ENCODE measurements around the gene PMFBP1.

The PMFBP1 gene

DNA sequence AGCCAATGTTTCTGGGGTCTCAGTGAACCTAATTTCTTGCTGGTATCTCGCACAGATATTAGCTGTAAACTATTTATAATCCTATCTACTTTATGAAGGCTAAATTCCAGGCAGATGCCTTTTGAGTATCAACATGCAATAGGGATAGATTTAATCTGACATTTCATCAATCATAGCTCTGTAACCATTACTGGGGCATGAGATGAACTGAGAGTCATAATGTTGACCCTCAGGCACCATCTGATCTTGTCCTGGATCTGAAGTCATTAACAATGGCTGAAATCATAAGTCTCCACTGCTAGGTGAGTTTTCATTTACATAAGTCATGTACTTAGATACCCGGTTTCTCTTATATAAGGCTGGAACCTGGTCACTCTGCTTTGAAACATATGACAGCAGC lies 3.6 kb downstream of the PMFBP1 start:
- intact Hi-C loops (cut with micrococcal nuclease): no loop called here
- no peaks in the 10 kb centered on the region for H3K27me3 Mint-ChIP-seq
- no peak overlapping the region for H3K4me3 Mint-ChIP-seq
- H3K9me3 Mint-ChIP-seq: peaks cover 53% of the 10 kb centered on the region
- H3K27ac Mint-ChIP-seq: no peak overlapping the region
- H3K36me3 Mint-ChIP-seq (ENCODE audit: low read depth): peaks cover 12% of the 10 kb centered on the region
- peaks cover 36% of the 10 kb centered on the region for H3K4me1 Mint-ChIP-seq (ENCODE audit: low read depth)

DNA sequence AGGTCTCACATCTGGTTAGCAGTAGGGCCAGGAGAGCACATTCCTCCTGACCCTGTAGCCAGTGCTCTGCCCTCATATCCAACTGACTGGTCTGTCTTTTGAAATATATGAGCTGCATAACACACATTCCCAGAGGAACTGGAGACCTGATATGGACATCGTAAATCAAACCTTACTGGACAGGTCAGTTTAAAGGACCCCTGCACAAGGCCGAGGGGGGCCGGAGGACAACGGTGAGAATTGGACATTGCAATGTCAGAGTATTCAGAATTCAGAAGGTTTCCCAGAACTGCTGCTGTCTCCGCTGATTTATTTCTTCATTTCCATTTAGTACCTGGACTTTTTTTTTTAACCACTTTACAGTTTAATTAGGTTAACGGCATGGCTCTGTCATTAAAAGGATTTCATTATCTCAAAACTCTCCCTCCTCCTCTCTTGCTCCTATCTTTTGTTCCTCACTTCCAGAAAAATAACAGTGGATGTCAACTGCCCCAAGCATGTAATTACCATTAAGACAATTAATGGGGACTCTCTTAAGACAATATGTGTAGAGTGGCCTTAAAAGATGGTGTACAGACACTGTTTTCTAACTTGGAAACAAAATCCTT lies 4.9 kb downstream of the PMFBP1 start:
- Mint-ChIP-seq H3K27ac (no peak overlapping the region), H3K4me3 (no peak overlapping the region), H3K4me1 (ENCODE audit: low read depth) (peaks cover 25% of the 10 kb centered on the region), H3K36me3 (ENCODE audit: low read depth) (peaks cover 12% of the 10 kb centered on the region), H3K9me3 (peaks cover 52% of the 10 kb centered on the region), H3K27me3 (no peaks in the 10 kb centered on the region)
- intact Hi-C loops (cut with micrococcal nuclease): no loop called here

DNA sequence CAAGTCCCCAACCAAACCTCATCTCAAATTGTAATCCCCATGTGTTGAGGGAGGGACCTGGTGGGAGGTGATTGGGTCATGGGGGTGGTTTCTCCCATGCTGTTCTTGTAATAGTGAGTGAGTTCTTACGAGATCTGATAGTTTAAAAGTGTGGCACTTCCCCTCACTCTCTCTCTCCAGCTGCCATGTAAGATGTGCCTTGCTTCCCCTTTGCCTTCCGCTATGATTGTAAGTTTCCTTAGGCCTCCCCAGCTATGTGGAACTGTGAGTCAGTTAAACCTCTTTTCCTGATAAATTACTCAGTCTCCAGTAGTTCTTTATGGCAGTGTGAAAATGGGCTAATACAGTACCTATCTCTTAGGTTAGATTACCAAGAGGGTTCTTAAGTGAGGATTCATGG lies 5.8 kb downstream of the PMFBP1 start:
- H3K9me3 Mint-ChIP-seq: peaks cover 52% of the 10 kb centered on the region
- peaks cover 19% of the 10 kb centered on the region for H3K4me1 Mint-ChIP-seq (ENCODE audit: low read depth)
- H3K36me3 Mint-ChIP-seq (ENCODE audit: low read depth): peaks cover 12% of the 10 kb centered on the region
- no peaks in the 10 kb centered on the region for H3K27me3 Mint-ChIP-seq
- H3K27ac Mint-ChIP-seq: peak overlapping the region; percentile 5
- intact Hi-C loops (cut with micrococcal nuclease): no loop called here
- H3K4me3 Mint-ChIP-seq: no peak overlapping the region

DNA sequence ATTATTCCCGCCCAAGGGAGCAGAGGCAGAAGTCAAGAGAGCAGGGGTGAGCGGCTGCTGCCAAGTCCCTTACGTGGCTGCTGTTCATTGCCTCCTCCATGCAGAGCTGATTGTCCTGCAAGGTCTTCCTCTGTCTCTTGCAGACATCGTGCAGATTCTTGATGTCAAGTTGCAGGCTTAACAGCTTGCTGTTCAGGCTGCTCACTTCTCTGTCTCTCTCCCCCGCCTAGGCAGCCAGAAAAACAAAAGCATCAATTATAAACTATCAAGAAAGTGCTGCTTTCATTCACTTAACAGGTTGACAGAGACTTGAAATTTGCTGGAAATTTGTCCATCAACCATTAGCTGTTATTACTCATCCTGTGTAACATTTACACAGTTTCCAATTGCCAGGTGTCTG lies 7.3 kb downstream of the PMFBP1 start:
- no peak overlapping the region for H3K4me3 Mint-ChIP-seq
- peaks cover 12% of the 10 kb centered on the region for H3K36me3 Mint-ChIP-seq (ENCODE audit: low read depth)
- H3K4me1 Mint-ChIP-seq (ENCODE audit: low read depth): peaks cover 10% of the 10 kb centered on the region
- H3K27me3 Mint-ChIP-seq: no peaks in the 10 kb centered on the region
- H3K27ac Mint-ChIP-seq: no peak overlapping the region
- intact Hi-C loops (cut with micrococcal nuclease): no loop called here
- H3K9me3 Mint-ChIP-seq: peaks cover 52% of the 10 kb centered on the region

DNA sequence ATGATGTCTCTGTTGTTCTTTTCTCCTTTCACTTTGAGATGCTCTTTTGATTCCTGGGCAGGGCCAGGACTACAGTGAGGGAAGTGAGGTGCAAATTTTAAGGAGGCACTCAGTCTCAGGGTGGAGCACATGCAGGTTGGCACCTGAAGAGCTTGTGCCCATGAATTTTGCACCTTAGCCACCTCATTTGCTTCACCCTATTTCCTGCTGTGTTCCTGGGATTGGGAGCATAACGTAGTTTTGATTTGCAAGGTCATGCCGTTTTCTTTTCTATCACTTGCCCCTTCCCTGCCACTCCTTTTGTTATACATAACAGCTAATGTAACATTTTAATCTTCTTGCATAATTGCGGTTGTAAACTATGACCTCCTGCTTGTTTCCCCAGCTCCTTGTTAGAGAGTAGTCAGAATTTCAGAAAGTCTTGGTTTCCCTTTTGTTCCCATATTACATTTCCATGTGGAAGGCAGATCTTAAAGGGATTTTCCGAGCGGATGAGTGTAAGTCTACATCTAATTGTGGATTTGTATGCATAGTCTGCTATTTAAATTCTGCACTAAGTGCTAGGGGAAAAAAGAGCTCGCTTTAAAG lies 9.8 kb downstream of the PMFBP1 start:
- Mint-ChIP-seq H3K27ac (no peak overlapping the region), H3K27me3 (no peaks in the 10 kb centered on the region), H3K36me3 (ENCODE audit: low read depth) (peaks cover 12% of the 10 kb centered on the region), H3K9me3 (peaks cover 42% of the 10 kb centered on the region), H3K4me3 (no peak overlapping the region), H3K4me1 (ENCODE audit: low read depth) (peaks cover 10% of the 10 kb centered on the region)
- intact Hi-C loops (cut with micrococcal nuclease): no loop called here

DNA sequence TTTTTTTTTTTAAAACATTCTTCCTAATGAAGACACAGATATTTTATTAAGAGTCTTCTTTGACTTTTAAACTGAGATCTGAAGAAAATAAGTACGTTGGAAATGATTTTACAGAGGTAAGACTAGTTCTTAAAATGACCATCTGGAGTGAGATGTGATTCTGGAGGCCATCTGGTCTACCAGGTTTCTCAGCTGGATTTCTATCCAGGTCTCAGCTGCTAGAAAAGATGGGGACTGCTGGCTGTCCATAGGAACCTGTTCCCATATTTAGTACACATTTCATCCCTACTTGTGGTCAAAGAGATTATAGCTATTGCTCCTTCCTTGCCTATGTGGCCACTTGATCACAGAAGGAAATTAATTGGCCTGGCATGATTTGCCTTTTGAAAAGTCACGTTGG lies 12.2 kb downstream of the PMFBP1 start:
- H3K27ac Mint-ChIP-seq: no peak overlapping the region
- H3K9me3 Mint-ChIP-seq: peaks cover 18% of the 10 kb centered on the region
- no peak overlapping the region for H3K4me3 Mint-ChIP-seq

DNA sequence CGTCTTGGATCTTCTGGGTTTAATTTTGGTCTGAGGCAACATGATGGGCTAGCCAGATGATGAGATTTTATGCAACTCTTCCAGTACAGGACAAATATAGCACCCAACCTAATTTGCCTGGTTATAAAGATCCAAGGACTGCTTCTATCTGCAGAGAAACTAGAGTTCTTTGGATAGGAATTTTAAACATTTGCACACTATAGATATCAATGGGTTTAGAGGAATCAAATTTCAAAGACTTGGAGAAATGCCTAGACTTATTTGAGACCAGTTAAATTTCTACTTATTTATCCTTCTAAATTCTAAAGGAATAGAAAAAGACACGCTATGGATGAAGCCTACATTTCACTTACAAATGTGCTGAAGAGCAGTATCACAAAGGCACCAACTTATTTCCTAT lies 12.6 kb downstream of the PMFBP1 start:
- no peak overlapping the region for H3K4me3 Mint-ChIP-seq

More for the DNA sequence above, 12.2 kb downstream of the PMFBP1 start:
- H3K4me1 Mint-ChIP-seq (ENCODE audit: low read depth): peaks cover 6% of the 10 kb centered on the region
- H3K36me3 Mint-ChIP-seq (ENCODE audit: low read depth): no peaks in the 10 kb centered on the region
- H3K27me3 Mint-ChIP-seq: no peaks in the 10 kb centered on the region
- intact Hi-C loops (cut with micrococcal nuclease): no loop called here

DNA sequence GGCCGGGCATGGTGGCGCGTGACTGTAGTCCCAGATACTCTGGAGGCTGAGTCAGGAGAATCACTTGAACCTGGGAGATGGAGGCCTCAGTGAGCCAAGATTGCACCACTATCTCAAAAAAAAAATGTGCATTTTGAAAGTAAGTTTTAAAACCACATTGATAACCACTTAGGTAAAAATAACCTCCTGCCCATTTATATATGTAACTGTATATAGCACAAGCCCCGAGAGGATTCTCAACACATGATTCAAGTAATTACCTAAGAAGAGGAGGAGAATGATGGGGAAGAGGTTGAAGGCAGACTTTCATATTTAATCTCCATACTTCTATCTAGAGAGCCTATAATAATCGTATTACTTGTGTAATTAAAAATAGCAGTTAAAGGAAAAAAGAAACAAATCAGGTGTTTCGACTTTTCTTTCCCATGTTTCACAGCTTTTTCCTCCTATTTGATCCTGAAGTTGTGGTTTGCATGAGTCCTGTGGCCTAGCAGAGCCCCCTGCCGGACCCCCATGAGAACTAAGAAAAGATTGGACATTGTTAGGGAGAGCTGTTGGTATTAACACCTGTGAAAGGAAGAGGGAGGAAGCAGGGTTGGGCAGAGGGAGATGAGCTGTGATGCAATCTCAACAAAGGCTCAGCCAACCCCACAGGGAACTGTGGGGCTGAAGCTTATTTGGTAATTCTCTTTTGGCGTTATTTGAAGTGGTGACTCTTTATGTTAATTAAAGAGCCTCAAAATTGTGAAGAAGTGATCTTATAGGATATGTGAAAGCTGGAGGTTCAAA lies 22.1 kb downstream of the PMFBP1 start:
- H3K4me1 Mint-ChIP-seq (ENCODE audit: low read depth): peaks cover 12% of the 10 kb centered on the region
- H3K36me3 Mint-ChIP-seq (ENCODE audit: low read depth): no peaks in the 10 kb centered on the region
- H3K9me3 Mint-ChIP-seq: no peaks in the 10 kb centered on the region
- intact Hi-C loops (cut with micrococcal nuclease): no loop called here
- H3K4me3 Mint-ChIP-seq: no peak overlapping the region
- no peak overlapping the region for H3K27ac Mint-ChIP-seq
- no peaks in the 10 kb centered on the region for H3K27me3 Mint-ChIP-seq

More for the DNA sequence above, 12.6 kb downstream of the PMFBP1 start:
- H3K27me3 Mint-ChIP-seq: no peaks in the 10 kb centered on the region
- intact Hi-C loops (cut with micrococcal nuclease): no loop called here
- no peak overlapping the region for H3K27ac Mint-ChIP-seq
- H3K9me3 Mint-ChIP-seq: peaks cover 14% of the 10 kb centered on the region
- H3K36me3 Mint-ChIP-seq (ENCODE audit: low read depth): no peaks in the 10 kb centered on the region
- H3K4me1 Mint-ChIP-seq (ENCODE audit: low read depth): peaks cover 6% of the 10 kb centered on the region

DNA sequence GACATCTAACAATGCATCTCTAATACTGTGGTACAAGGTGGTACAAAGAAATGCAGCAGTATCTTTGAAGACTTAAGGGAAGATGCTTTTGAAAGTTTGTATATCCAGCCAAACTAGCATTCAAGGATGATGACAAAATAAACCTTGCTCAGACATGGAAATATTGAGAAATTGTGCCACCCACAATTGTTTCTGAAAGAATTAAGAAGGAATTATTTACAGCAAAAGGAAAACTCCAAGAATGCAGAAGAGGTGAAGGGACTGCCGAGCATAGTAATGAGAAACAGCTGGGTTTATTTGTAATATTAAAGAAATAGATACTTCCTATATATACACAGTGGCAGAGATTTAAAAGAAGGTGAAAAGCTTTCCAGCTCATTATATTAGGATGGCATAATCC lies 29.5 kb downstream of the PMFBP1 start:
- Mint-ChIP-seq H3K4me1 (ENCODE audit: low read depth) (no peaks in the 10 kb centered on the region), H3K4me3 (no peak overlapping the region), H3K27me3 (no peaks in the 10 kb centered on the region), H3K36me3 (ENCODE audit: low read depth) (no peaks in the 10 kb centered on the region), H3K27ac (no peak overlapping the region), H3K9me3 (no peaks in the 10 kb centered on the region)
- intact Hi-C loops (cut with micrococcal nuclease): no loop called here

DNA sequence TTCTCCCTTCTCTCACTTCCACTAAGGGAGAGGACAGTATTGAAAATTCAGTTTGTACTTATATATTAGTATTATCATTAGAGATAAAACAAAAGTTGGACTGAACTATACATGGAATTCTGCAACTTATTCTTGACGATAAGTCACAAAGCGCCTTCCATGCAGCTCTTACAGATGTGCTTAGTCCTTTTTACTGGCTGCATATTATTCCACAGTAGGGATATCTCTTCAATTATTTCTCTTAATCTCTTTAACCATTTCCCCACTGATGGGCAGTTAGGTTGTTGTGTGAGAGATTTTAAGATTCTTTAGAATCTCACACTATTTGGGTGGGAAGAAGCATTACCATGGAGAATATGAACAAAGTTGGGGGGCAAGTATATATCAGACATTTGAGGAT lies 32.0 kb downstream of the PMFBP1 start:
- no peak overlapping the region for H3K4me3 Mint-ChIP-seq
- no peaks in the 10 kb centered on the region for H3K4me1 Mint-ChIP-seq (ENCODE audit: low read depth)
- H3K36me3 Mint-ChIP-seq (ENCODE audit: low read depth): no peaks in the 10 kb centered on the region
- no peak overlapping the region for H3K27ac Mint-ChIP-seq
- H3K27me3 Mint-ChIP-seq: no peaks in the 10 kb centered on the region
- intact Hi-C loops (cut with micrococcal nuclease): no loop called here
- no peaks in the 10 kb centered on the region for H3K9me3 Mint-ChIP-seq

DNA sequence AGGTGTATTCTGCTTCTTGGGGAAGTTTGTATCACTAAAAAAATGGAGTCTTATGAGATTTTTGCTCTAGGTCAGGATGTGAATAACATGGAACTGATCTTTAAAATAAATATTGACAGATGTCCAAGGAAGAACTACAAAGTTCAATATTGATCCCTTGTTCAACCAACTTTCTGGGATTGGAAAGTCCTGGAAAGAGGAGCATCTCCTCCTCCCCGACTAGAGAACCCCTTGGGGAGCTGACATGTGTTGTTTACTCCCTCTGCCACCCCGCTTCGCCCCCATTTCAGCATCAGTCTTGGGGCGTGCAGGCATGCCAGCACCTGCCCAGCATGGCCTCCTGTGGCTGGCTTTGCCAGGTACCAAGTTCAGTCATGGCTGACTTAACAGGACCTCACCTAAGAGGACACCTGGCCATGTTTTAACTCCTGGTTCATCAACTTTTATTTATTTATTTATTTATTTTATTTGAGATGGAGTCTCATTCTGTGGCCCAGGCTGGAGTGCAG lies 33.8 kb downstream of the PMFBP1 start:
- intact Hi-C loops (cut with micrococcal nuclease): no loop called here
- Mint-ChIP-seq H3K9me3 (no peaks in the 10 kb centered on the region), H3K4me3 (no peak overlapping the region), H3K36me3 (ENCODE audit: low read depth) (no peaks in the 10 kb centered on the region), H3K27me3 (no peaks in the 10 kb centered on the region), H3K4me1 (ENCODE audit: low read depth) (peaks cover 4% of the 10 kb centered on the region), H3K27ac (no peak overlapping the region)

DNA sequence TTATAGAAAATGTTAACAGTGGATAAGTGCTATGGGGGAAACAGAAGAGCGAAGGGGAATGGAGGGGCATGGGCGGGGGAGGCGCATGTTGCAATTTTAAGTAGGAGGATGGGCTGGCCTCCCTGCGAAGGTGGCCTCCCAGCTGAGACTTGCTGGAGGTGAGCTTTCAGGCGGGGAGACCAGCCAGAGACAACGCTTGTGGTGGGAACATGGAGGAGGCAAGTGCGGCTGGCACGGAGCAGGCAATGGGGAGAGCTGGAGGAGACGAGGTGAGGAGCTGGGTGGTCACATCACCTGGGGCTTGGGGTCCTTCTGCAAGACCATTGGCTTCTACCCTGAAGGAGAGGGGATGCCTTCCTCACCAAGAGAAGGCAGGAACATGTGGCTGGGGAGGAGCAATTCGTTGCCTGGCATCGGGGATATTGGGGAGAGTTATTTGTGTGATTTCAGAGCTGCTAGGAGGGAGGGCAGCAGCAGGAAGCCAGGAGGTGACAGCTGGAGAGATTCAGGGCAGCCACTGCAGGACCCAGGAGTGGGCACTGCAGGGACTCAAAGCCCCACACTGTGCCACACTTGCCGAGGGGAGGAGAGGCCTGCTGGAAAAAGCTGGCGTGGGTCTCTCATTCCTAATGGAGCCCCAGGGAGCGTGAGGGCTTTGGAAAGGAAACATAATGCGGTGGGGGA lies 34.4 kb downstream of the PMFBP1 start:
- Mint-ChIP-seq H3K4me3 (no peak overlapping the region), H3K9me3 (no peaks in the 10 kb centered on the region), H3K27me3 (no peaks in the 10 kb centered on the region), H3K36me3 (ENCODE audit: low read depth) (no peaks in the 10 kb centered on the region), H3K27ac (no peak overlapping the region), H3K4me1 (ENCODE audit: low read depth) (peaks cover 10% of the 10 kb centered on the region)
- intact Hi-C loops (cut with micrococcal nuclease): no loop called here

DNA sequence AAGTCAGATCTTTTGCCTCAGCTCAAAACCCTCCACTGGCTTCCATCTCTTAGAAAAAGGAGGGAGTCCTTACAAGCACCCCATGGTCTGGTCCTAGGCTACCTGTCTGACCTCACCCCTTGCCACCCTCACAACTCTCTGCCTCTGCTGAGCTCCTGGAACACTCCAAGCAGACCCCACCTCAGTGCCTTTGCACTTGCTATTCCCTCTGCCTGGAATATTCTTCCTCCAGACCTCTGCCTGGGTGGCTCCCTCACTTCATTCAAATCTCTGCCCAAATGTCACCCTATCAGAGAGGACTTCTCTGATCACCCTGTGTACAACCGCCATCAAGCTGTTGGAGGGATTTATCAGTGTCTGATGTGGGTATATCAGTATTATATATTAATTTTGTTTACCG lies 37.4 kb downstream of the PMFBP1 start:
- peaks cover 38% of the 10 kb centered on the region for H3K4me1 Mint-ChIP-seq (ENCODE audit: low read depth)
- H3K27ac Mint-ChIP-seq: no peak overlapping the region
- no peak overlapping the region for H3K4me3 Mint-ChIP-seq
- H3K9me3 Mint-ChIP-seq: no peaks in the 10 kb centered on the region
- H3K36me3 Mint-ChIP-seq (ENCODE audit: low read depth): no peaks in the 10 kb centered on the region
- H3K27me3 Mint-ChIP-seq: no peaks in the 10 kb centered on the region
- intact Hi-C loops (cut with micrococcal nuclease): no loop called here

DNA sequence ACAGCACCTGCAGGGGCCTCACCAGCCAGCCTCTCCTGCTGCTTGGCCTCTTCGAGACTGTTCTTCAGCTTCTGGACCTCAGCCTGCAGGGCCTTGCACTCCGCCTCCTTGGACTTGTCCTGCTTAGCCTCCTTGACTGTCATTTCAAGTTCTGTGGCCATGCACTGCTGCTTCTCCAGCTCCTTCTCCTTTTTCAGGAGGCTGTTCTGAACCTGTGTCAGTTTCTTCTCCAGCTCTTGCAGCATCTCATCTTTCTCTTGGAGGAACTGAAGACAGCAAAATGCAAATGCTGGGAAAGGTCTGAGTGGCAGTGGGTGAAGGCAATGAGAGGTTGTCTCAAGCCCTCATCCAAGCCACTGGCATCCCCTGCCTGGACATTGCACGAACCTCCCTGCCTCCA lies 39.2 kb downstream of the PMFBP1 start:
- H3K4me1 Mint-ChIP-seq (ENCODE audit: low read depth): peaks cover 50% of the 10 kb centered on the region

More for the DNA sequence above, 39.2 kb downstream of the PMFBP1 start:
- Mint-ChIP-seq H3K4me3 (no peak overlapping the region), H3K27ac (peak overlapping the region; percentile 84), H3K36me3 (ENCODE audit: low read depth) (peaks cover 7% of the 10 kb centered on the region), H3K27me3 (no peaks in the 10 kb centered on the region), H3K9me3 (no peaks in the 10 kb centered on the region)
- intact Hi-C loops (cut with micrococcal nuclease): no loop called here
